ENCODE measurements around the gene SLIT3.

The SLIT3 gene

DNA sequence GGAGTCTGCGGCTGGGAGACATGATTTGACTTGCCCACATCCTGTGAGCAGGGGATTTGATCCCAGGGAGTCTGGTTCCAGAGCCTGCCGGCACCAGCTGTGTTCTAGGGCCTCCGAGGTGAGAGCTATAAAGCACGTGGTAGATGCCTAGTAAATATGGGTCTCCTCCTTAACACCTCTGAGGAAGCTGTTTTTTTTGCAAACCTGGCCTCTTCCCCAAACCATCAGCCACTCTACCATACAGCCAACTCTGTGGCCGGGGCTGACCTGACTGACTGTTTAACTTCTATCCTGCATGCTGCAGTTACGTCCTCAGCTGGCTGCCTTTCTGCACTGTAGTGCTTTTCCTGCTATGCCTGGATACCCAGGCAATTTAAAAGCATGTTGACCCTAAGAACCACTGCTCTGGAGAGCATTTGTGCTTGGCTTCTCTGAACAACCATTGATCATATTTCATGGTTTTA, 220.5 kb downstream of the SLIT3 start:
- DNase-seq (ENCODE audit: low read depth in 3 of 3), result no peak

DNA sequence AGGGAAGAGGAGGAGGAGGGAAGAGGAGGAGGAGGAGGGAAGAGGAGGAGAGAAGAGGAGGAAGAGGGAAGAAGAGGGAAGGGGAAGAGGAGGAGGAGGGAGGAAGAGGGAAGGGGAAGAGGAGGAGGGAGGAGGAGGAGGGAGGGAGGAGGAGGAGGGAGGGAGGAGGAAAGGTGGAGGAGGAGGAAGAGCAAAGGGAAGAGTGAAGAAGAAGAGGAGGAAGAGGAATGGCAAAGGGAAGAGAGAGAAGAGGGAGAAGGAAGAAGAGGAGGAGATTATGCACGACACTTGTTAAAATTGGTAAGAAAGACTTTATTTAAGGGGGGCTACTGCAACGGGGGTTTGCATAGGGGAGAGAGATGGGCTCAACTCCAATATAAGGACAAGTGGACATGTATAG, 221.2 kb downstream of the SLIT3 start:
- no peak for DNase-seq (ENCODE audit: low read depth in 3 of 3)

DNA sequence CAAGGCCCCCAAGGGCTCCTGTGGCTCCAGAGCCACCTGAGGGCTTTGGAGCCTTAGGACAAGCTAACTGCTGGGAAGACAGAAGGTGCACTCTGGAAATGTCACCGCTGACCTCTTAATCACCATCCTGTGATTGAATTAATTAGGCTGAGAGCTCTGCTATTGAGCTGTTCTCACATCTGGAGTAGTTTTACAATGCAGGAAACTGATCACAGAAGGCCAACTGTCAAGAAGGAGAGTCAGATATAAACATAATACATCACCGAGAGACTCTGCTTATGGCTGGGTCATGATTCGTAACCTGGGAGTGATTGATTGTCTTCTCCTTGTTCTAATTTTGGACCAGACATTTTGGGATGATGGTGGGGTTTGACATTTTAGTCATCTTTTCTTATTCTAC, 226.1 kb downstream of the SLIT3 start:
- DNase-seq (ENCODE audit: low read depth in 3 of 3), result no peak

DNA sequence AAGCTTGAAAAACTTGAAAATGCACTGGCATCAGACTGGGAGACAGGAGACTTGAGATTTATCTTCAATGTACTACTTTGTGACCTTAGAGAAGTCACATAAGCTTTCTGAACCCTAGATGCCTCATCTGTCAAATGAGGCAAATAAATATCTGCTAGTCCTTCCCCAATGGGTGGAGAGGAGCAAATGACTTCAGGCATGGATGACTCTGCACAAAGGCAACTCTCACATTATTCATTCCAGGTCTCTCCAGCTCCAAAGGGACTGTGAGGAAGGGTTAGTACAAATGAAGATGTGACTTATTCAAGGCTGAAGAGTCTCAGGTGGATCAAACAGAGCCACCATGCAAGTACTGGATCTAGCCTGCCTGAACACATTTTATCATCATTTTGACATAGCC, 228.7 kb downstream of the SLIT3 start:
- no peak for DNase-seq (ENCODE audit: low read depth in 3 of 3)

DNA sequence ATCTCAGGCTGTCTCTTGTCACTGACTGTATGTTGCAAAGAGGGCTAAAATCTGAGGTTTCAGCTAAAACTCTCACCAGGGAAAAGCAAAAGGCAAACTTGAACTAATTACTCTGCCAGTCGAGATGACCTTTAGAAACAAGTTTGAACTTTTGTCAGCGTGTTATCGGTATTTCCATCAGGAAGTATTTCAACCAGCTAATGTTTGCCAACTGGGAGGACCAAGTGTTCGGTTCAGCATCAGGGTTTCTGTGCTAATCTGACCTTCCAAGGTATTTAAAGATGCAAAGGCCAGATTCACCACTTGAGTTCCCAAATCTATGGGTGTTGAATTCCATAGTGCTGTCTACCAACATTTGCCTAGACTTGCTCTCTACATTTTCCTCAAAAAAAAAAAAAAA, 230.5 kb downstream of the SLIT3 start:
- DNase-seq (ENCODE audit: low read depth in 3 of 3), result no peak

DNA sequence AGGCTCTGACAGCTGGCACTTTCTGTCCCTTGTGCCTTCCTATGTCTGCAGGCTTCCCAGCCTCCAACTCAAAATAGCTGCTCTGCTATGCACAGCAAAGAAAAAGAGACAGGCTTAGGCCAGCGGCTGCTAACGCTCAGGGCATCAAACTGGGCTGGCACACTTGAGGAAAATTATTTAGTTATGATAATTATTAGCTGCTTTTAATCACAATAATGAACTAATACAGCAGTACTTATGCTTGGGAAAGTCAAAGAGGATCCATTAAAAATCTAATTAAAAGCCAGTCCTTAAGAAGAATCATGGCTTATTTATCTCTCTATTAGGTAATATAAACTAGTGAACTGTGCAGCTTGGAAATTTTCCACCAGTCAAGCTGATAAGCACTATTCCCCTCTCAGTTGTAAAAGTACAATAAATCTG, 233.2 kb downstream of the SLIT3 start:
- no peak for DNase-seq (ENCODE audit: low read depth in 3 of 3)

DNA sequence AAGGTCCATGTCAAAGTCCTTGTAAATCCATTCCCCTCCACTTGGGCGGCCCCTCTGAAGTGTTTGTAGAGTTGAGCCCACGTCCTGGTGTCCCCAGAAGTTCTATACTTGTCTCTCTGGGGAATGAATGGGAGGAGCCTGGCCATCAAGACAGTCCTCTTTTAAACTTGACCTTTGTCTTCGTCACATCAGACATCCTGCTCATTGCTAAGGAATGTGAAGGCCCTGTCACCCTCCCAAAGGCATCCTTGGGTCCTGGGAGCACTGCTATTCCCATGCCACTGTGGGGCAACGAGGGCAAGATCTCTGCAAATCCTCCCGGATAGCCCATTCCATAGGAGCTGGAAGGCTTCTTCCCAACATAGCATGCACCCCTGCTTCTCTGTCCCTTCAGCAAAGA, 235.5 kb downstream of the SLIT3 start:
- DNase-seq (ENCODE audit: low read depth in 3 of 3), result no peak

DNA sequence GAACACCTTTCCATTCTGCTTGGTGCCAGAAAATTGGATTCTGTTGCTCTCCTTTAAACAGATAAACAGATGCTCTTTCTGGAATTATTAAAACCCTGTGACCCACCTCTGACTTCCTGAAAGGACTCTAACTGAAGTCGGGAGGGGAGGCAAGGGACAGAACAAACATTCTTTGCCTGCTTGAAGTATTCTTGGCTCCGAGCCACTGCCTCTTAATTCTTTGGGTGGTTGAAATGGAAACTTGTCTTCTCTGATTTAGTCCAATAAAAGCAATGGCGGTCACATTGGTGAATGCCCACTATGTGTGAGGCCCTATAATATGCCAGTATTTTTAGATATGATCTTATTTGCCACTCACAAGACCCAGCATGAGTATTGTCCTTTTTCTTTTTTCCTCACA, 236.8 kb downstream of the SLIT3 start:
- DNase-seq (ENCODE audit: low read depth in 3 of 3), result no peak

DNA sequence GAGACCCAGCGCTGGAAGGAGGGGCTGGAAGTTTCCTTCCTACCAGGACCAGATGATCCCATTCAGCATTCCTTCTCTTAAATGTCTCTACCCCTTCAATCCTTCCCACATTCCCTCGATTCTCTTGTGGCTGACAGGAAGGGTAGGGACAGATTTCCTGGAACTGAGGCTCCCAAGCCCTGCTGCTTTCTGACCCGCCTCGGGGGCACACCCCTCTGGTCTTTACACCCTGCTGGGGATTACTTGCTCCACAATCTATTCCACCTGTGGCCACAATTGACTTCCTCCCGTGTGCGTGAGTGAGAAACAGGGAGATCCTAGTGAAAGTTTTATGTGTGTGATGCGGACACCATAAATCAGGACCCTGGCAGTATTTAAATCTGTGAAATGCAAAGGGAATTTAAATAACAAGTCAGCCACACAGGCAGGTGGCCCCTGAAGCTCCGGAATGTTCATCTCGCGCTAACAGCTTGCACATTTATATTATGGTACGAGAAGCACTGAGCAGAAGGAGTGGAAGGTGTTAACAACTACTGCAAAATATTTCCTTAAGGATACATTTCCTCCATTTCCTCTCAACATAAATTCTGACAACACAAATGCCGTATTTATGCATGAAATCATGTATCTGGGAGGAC, 237.5 kb downstream of the SLIT3 start:
- DNase-seq (ENCODE audit: low read depth in 3 of 3), result no peak

DNA sequence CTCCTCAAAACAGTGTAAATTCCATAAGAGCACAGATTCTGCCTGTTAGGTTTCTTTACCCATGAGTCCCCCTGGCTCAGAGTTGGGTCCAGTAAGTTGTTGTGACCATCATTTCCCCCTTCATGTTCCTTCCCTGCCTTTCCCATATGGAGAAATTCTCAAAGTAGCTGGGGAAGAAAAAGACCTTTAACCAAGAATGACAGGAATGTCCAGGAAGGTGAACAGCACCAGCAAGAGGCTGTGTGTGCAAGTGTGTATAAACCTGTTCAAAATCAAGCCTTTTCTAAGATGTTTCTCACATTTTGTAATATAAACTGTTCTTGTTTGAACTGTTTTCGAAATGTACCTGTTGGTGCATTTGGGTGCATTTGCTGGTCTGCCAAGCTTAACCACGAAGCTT, 238.2 kb downstream of the SLIT3 start:
- no peak for DNase-seq (ENCODE audit: low read depth in 3 of 3)

DNA sequence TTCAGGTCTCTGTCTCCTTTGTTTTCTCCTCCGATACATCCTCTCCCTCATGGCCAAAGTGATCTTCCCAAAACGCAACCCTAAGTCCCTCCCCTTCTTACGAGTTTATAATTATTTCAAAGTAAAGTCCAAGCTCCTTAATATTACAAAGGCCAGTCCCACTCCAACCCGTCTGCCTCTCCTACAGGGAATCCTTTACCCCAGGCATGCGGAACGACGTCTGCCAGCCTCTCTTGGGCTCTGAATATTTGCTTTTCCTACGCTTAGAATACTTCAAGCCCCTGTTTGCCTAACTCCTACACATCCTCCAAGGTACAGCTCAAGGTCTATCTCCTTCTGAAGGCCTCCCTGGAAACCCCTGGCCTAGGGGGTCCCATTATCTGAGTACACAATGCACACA, 246.4 kb downstream of the SLIT3 start:
- no peak for DNase-seq (ENCODE audit: low read depth in 3 of 3)

DNA sequence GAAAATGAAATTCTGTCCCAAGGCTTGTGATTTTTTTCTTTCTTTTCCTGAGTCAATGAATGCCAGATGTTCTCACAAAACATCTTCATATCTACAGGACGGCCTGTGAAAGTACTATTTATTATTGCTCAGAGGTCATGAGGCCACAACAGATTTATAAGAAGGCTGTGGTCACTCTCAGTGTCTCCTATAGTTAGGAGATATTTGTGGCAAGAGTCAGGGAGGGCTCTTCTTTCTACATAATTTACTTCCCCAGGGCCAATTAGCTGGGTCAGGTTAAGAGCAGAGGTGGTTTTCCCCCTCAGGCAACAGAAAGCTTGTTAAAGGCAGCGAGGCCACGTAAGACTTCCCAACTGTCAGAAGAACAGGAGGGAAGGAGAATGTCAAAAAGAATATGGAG, 248.7 kb downstream of the SLIT3 start:
- no peak for DNase-seq (ENCODE audit: low read depth in 3 of 3)

DNA sequence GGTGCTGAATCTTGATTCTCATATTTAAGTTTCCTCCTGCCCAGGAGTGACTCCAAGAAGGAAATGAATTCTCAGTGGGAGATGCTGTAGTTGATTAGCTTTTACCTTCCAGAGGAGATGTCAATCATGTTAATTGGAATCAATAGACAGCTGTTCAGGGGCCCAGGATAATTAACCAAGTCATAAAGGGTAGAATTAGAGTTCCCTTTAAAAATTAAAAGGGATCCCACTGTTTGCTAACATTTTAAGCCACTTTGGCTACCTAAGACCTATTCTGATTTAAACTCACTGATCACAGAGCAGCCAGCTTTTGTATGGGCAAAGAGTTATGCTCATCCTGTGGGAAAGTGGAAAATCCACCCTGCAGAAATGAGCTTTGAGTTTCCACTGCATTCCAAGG, 249.6 kb downstream of the SLIT3 start:
- no peak for DNase-seq (ENCODE audit: low read depth in 3 of 3)

DNA sequence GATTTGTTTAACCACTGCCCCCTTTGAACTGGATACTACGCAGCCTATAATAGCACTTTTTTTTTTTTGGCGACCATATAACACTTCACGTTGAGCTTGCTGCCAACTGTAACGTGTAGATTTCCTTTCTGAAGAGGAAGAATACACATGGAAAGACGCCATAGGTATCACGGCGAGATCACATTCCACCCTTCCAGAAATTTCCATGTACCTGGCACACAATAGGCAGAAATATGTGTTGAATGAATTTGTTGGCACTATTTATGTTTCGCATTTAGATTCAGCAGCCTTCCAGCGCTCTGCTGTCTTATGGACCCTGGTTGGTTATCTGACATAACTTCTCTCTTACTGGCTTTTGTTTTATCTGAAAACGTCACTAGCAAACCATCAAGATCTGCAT, 250.3 kb downstream of the SLIT3 start:
- DNase-seq (ENCODE audit: low read depth in 3 of 3), result no peak

DNA sequence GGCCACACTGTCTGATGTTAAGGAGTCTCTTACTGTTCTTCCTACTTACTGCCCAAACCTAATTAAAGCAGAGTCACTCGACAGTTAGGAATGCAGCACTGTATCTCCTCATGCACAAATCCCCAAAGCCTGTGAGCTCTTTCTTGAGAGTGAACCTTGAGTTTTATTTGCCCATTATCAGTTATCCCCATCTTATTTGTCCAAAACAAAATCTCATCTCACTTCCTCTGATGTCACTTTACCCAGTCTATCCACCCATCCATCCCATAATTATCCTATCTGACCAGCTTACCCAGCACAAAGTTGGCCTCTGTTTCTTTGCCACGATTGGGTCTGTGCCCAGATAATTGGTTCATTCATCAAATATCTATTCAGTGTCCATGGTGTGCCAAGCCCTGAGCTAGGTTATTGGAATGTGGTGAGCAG, 250.8 kb downstream of the SLIT3 start:
- no peak for DNase-seq (ENCODE audit: low read depth in 3 of 3)

DNA sequence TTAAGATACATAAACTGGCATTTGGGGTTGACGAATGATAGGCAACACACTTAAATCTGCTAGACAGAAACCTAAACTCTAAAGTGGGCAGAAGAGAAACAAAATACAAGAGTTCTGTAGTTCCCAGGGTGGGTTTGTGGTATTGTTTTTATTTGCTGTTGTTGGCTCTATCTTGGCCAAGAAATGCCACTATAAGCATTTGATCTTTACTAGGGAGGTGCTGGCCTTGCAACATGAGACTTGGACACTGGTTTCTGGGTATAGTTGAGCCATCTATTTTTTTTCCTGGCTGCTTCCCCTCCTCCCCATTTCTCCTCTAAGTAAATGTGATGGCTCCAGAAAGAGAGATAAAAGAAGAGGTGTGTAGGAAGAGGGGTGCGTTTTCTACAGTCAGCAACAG, 251.2 kb downstream of the SLIT3 start:
- DNase-seq (ENCODE audit: low read depth in 3 of 3), result no peak

DNA sequence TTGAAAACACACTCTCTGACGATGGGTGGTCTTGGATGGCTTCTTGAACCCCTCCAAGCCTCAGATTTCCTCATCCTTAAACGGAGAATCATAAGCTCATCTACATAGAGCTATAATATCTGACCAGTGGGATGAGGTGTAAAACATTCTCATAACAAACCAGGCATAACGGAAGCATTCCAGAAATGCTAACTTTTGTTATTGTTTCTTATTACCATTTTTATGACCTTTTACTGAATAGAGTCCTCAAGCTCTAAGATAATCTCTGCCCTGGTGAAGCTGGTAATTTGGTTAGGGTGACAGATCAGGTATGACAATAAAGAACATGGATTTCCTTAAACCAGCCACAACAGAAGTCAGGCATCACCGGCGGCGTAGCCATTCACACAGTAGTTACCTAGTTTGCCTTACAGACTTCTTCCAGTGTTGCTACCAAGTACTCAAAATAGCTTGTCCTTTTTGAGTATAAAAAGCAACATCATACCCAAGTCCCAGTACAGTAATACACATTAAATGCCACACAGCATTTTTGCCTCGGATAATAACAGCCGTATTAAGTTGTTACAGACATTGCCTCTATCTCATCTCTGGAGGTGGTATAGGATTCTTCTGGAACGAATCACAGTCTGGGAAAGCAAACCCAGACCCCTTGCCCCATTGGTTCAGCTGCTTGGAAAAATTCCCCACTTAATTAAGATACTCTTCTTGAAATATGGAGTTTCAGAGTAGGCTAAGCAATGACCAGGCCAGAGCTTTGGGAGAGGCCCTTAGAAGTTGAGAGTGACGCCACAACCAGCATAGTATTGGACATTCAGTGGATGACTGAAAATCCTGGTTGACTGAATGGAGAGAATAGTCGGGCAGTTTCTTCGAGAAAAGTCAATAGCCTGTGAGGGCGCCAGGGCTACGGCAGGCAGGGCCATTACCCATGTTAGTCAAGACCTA, 252.5 kb downstream of the SLIT3 start:
- DNase-seq (ENCODE audit: low read depth in 3 of 3), result no peak

DNA sequence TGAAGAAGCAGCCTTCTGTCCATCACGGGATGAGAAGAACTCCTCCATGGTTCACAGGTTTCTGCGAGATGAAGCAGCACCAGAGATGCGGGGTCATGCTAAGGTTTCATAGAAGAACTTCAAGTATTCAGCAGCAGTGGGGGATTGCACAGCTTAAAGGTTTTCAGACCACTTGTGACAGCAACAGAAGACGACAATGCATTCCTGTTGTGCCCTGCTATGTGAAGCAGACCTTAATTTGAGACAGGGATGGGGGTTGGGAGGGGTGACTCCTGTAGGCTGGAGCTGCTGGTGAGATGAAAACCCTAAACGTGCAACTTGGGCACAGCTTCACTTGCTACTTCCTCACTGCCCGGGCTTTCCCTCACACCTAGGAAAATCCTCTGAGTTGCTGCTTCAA, 256.0 kb downstream of the SLIT3 start:
- no peak for DNase-seq (ENCODE audit: low read depth in 3 of 3)

DNA sequence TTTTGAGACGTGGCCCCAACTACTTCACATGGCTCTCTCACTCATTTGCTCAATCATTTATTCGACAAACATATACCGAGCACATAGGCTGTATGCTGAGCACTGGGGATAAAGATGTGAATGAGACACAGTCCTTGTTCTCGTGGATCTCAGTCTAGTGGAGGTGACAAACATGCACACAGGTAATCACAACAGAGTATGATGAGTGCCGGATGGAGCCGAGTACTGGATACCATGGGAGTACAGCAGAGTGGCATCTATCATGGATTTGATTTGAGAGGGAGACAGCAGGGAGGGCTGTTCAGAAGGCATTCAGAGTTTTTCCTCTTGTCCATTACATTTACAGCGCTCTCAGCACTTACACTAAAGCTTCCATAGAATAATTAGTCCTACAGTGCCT, 259.8 kb downstream of the SLIT3 start:
- DNase-seq (ENCODE audit: low read depth in 3 of 3), result no peak

DNA sequence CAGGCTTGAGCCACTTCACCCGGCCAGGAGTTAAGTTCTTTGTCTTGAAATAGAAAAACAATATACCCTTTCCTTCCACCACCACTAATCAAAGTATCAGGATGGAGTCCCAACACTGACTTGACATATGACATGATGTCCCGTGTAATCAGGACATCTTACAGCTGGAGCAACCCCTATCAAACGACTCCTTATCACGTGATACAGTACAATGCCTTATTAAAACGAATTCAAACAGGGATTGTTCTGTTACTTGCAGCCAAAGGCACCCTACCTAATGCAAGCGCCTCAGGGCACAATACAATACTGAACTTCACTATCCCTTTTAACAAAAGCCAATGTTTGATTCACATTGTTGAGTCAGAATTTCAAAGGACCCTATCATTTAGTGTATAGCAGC, 261.3 kb downstream of the SLIT3 start:
- DNase-seq (ENCODE audit: low read depth in 3 of 3), result no peak

DNA sequence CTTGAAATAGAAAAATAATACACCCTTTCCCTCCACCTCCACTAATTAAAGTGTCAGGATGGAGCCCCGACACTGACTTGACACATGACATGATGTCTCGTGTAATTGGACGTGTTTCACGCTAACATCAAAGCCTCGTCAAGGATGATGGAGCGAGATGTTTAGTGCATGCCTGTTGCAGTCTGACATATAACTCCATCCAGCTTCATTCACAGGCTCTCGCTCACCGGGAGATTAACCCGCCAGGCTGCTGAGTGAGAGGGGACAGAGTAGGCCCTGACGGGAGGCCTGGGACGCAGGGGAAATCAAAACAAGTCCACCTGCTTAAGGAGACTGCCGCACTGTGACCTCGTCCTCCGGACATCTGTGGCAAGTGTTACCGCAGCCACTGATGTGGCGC, 263.5 kb downstream of the SLIT3 start:
- no peak for DNase-seq (ENCODE audit: low read depth in 3 of 3)

DNA sequence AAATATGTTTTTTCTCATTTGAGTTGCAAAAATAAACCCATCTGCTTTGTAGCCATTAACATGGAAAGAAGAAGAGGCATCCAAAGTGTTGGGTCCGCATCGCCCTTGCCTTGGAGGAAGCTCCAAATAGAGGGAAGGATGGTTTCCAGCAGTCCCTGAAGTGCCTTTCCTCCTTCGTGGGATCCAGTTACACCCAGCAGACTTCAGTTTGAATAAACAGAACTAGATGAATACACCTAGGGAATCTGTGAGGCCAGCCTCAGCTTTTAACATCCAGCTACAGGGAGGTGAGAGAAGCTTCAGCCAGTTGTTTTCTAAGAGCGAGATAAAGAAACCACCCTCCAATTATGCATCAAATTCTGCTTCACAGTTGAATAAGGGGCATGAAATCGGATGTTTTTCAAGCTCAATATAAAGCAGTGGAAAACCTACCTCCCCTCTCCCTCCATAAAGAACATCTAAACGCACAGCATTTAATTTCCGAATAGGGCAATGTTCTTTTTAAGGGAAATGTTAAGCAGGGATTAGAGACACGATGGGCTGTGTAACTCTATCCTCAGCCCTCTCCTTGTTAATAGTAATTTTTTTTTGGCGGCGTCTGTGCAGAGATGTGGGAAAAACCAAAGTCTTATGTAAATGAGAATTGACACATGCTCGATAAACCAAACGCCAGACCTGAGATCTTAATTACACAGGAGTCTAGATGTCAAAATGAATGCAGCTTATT, 264.7 kb downstream of the SLIT3 start:
- DNase-seq (ENCODE audit: low read depth in 3 of 3), result no peak

All from stimulated activated CD4-positive, alpha-beta T cell treated with anti-CD3 and anti-CD28 coated beads, TNF-alpha, amount 100 ng/mL, for 4 hours (primary cell).